Endodermal cell (in vitro differentiated cells): Measurements from ENCODE around the gene ATP8B4. TPM values are rescaled to one million over a fixed set of nuclear protein-coding genes. Genes with fewer than 3 reads are reported as not detected.

Experiments used
- DNase-seq: peaks from one replicate; pipeline ENCODE4 v3.0.0-alpha.2; 2017
- H3K27ac ChIP-seq: 2 replicates; pipeline ENCODE4 v1.5.1; 2013; ENCODE audit warnings: mild to moderate bottlenecking, low read depth, low read length, moderate library complexity
- H3K27me3 ChIP-seq: 2 replicates; pipeline ENCODE4 v1.6.1; 2013; ENCODE audit warnings: mild to moderate bottlenecking, low read length, moderate library complexity; ENCODE audit not compliant: insufficient read depth, control insufficient read depth, poor library complexity, severe bottlenecking
- H3K36me3 ChIP-seq: 2 replicates; pipeline ENCODE4 v1.7.0; 2013; ENCODE audit warnings: mild to moderate bottlenecking, low read length, moderate library complexity; ENCODE audit not compliant: control insufficient read depth, insufficient read depth
- H3K4me1 ChIP-seq: one replicate; pipeline ENCODE4 v1.7.0; 2013; ENCODE audit warnings: low read length; ENCODE audit not compliant: control insufficient read depth, insufficient read depth
- H3K4me3 ChIP-seq: 2 replicates; pipeline ENCODE4 v1.5.1; 2013; ENCODE audit warnings: mild to moderate bottlenecking, low read length, moderate library complexity
- H3K9ac ChIP-seq: 2 replicates; pipeline ENCODE4 v1.6.1; 2013; ENCODE audit warnings: mild to moderate bottlenecking, low read length, moderate library complexity; ENCODE audit not compliant: poor library complexity, severe bottlenecking; ENCODE audit errors: extremely low read depth
- H3K9me3 ChIP-seq: 2 replicates; pipeline ENCODE4 v1.6.1; 2013; ENCODE audit warnings: mild to moderate bottlenecking, low read length, moderate library complexity; ENCODE audit not compliant: control insufficient read depth
- H3K27ac Mint-ChIP-seq: 2 replicates; pipeline ENCODE4 v1.8.0; 2020; ENCODE audit warnings: mixed read lengths
- H3K27me3 Mint-ChIP-seq: 2 replicates; pipeline ENCODE4 v1.8.0; 2021; ENCODE audit warnings: mild to moderate bottlenecking, mixed read lengths; ENCODE audit not compliant: insufficient read depth
- H3K36me3 Mint-ChIP-seq: 2 replicates; pipeline ENCODE4 v1.8.0; 2020; ENCODE audit warnings: low read depth, mixed read lengths
- H3K4me1 Mint-ChIP-seq: 2 replicates; pipeline ENCODE4 v1.8.0; 2020; ENCODE audit warnings: mixed read lengths
- H3K4me3 Mint-ChIP-seq: 2 replicates; pipeline ENCODE4 v1.8.0; 2020; ENCODE audit warnings: mild to moderate bottlenecking, moderate library complexity, mixed read lengths
- H3K9me3 Mint-ChIP-seq: 2 replicates; pipeline ENCODE4 v1.8.0; 2020; ENCODE audit warnings: mild to moderate bottlenecking, mixed read lengths
- WGBS, 2 experiments: methylation state at CpG; one replicate each; pipeline versions ENCODE4 v1.1.5 to v1.1.7; 2013; ENCODE audit warnings: missing lambda C conversion rate in 2 of 2, mixed read lengths in 1 of 2; ENCODE audit not compliant: insufficient coverage in 1 of 2, insufficient read length in 1 of 2; 5-methylcytosine and 5-hydroxymethylcytosine counted together
- total RNA-seq, 2 donors: library from RNA; stranded (reverse); fragmentation: NEBNext Ultra II Directional in 1 of 2; extraction: Animal tissue kit (Norgen Biotek cat#: 25700) in 1 of 2; gene quantifications; 2 replicates in 1 of 2; 3 replicates in 1 of 2; pipeline ENCODE4 v1.2.1, GENCODE V29; 2021
- TF ChIP-seq, protein P1 (sequence below): fragments of 200-600 bp; sonication (generic); conservative IDR thresholded peaks from 2 replicates; pipeline ENCODE4 v1.5.0; 2021; ENCODE audit warnings: antibody characterized with exemption, mild to moderate bottlenecking

ATP8B4 gene
- total RNA-seq, 2 donors from 2014 or later: 0.64 to 0.95 TPM

DNA sequence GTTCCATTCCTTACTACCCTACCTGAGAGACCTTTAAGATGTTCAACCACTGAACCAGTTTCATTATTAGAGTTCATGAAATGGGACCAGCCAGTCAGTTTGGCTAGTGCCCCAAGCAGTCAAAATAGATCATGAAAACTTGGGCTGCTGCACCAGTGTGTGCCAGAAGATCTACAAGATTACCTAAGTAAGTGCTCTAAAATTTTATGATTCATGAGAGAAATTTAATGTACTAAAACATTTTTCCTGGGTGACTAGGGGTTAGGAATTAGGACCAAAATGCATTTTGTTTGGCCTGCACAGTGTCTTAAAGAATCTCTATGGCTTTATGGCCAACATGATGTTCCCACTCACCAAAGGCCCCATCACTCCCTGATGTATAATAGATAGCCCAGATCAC is 214.7 kb downstream of the ATP8B4 start:
- H3K4me3 ChIP-seq: no peak overlapping the region
- Mint-ChIP-seq H3K36me3 (no peaks in the 10 kb centered on the region), H3K4me3 (no peak overlapping the region), H3K27me3 (no peaks in the 10 kb centered on the region), H3K9me3 (no peaks in the 10 kb centered on the region), H3K4me1 (peaks cover 6% of the 10 kb centered on the region), H3K27ac (no peak overlapping the region)
- TF ChIP-seq, protein P1, sequence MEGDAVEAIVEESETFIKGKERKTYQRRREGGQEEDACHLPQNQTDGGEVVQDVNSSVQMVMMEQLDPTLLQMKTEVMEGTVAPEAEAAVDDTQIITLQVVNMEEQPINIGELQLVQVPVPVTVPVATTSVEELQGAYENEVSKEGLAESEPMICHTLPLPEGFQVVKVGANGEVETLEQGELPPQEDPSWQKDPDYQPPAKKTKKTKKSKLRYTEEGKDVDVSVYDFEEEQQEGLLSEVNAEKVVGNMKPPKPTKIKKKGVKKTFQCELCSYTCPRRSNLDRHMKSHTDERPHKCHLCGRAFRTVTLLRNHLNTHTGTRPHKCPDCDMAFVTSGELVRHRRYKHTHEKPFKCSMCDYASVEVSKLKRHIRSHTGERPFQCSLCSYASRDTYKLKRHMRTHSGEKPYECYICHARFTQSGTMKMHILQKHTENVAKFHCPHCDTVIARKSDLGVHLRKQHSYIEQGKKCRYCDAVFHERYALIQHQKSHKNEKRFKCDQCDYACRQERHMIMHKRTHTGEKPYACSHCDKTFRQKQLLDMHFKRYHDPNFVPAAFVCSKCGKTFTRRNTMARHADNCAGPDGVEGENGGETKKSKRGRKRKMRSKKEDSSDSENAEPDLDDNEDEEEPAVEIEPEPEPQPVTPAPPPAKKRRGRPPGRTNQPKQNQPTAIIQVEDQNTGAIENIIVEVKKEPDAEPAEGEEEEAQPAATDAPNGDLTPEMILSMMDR: no peak
- no peak for DNase-seq
- H3K9me3 ChIP-seq: no peaks in the 10 kb centered on the region
- no peak overlapping the region for H3K9ac ChIP-seq
- no peaks in the 10 kb centered on the region for H3K36me3 ChIP-seq
- no peak overlapping the region for H3K27ac ChIP-seq
- H3K4me1 ChIP-seq: peaks cover 3% of the 10 kb centered on the region
- no peaks in the 10 kb centered on the region for H3K27me3 ChIP-seq

DNA sequence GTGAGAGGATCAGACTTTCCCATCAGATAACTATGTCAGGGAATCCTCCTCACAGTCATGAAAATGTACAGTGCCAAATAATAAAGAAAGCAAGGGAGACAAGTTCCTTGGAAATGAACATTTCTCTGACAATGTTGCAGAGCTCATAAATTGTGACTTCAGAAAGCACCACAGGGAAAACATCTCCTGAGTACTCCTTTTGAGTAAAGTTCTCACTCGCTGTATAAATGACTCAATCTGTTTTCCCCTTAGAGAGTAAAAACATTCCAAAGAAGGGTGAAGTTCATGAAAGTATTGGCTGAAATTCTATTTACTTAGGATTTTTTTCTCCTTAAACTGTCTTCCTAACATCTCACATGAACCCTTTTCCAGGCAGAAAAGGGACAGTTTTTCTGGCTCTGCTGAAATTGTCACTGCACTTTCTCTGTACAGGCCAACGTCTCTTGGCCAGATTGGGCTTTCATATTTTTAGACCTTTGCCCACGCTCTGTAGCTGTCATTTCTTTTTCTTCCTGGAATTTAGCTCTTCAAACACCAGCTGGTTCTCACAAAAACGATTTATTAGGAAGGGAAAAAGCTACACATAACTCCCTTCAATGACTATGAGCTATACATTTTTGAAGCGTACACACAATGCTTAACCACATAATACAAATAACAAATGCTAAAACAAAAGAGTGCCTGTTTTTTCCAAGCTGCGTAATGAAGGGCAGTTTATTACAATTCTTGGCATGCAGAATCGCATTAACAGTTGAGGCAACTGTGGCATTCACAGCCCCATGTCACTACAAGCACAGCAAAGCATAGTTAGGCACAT is 216.1 kb downstream of the ATP8B4 start:
- TF ChIP-seq, protein P1: no peak
- 90 to 97% methylated on average over 3 to 7 of the region's 7 CpGs for WGBS, 2 experiments
- Mint-ChIP-seq H3K27me3 (no peaks in the 10 kb centered on the region), H3K27ac (no peak overlapping the region), H3K4me3 (no peak overlapping the region), H3K36me3 (no peaks in the 10 kb centered on the region), H3K9me3 (no peaks in the 10 kb centered on the region), H3K4me1 (peaks cover 10% of the 10 kb centered on the region)
- Histone ChIP-seq H3K4me3 (no peak overlapping the region), H3K9me3 (no peaks in the 10 kb centered on the region), H3K27ac (no peak overlapping the region), H3K36me3 (no peaks in the 10 kb centered on the region), H3K4me1 (peaks cover 3% of the 10 kb centered on the region), H3K27me3 (no peaks in the 10 kb centered on the region), H3K9ac (no peak overlapping the region)
- DNase-seq: no peak

DNA sequence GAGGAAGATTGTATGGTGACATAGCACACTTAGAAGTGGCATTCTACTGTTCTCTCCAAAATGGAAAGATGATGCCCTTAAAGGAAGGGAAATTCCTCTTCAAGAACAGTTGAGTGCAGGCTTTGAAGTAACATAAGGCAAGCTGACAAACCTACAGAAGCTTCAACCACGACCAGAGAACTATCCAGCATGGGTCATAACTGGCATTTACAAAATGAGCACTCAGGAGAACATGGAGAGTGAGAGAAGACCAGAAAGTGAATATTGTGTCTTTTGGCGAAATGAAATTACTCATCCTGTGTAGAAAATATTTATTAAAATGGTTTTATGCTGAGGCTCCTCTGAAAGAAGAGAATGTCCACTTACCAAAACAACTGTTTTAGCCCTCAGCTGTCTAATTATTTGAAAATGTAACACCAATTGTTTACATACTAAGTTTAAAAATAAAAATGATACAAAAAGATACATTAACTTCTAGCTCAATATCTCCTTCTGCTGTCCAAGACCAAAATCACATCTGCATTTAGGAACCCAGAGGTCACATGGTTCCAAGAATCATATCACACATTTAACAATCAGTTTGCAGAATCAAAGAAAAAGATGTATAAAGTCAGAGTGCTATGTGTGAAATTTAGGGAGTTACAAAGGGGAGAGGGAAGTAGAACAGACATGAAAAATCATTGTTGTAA is 216.9 kb downstream of the ATP8B4 start:
- H3K4me1 ChIP-seq: peaks cover 3% of the 10 kb centered on the region
- no peak overlapping the region for H3K27ac ChIP-seq
- Mint-ChIP-seq H3K27me3 (no peaks in the 10 kb centered on the region), H3K4me3 (no peak overlapping the region), H3K9me3 (no peaks in the 10 kb centered on the region), H3K27ac (no peak overlapping the region), H3K4me1 (peaks cover 10% of the 10 kb centered on the region), H3K36me3 (no peaks in the 10 kb centered on the region)
- H3K27me3 ChIP-seq: no peaks in the 10 kb centered on the region
- no peak overlapping the region for H3K9ac ChIP-seq
- TF ChIP-seq, protein P1: no peak
- H3K9me3 ChIP-seq: no peaks in the 10 kb centered on the region
- DNase-seq: no peak
- H3K4me3 ChIP-seq: no peak overlapping the region
- WGBS, 2 experiments: 80 to 100% methylated on average over 1 to 2 of the region's 2 CpGs
- no peaks in the 10 kb centered on the region for H3K36me3 ChIP-seq
